HepG2 (cell line): ENCODE measurements around the gene CCDC50. TPM values are rescaled to one million over a fixed set of nuclear protein-coding genes. Genes with fewer than 3 reads are reported as not detected.

Source experiments
- ATAC-seq: fragments of 200-7000 bp; cut with Tn5 transposase; 3 replicates; pipeline ENCODE4 v1.9.1; 2020; ENCODE audit warnings: mild to moderate bottlenecking, moderate library complexity
- BruUV-seq: library from RNA; stranded (reverse); fragments of 400-500 nt; replicated peaks from 2 replicates; lab custom pipeline; 2021; lab: Mats Ljungman, UMichigan
- CTCF ChIA-PET: fragments of 300-600 bp; formaldehyde crosslinking; extraction: SDS; loops from one replicate; lab custom pipeline; 2021; ENCODE audit warnings: low total read pairs, inconsistent platforms, low intra/inter-chr PET ratio; lab: Yijun Ruan, JAX
- POLR2A ChIA-PET: fragments of 350-600 bp; sonication (Branson Sonifier 250); formaldehyde crosslinking; loops from one replicate; lab custom pipeline; 2020; ENCODE audit warnings: antibody characterized with exemption, inconsistent platforms; lab: Yijun Ruan, JAX
- DNase-seq: peaks from one replicate; pipeline ENCODE4 v3.0.0-alpha.2; 2015; ENCODE audit warnings: low spot score
- FAIRE-seq: peaks from 3 replicates; lab custom pipeline; 2011; peaks lifted over from hg19 to GRCh38; lab: Jason Lieb, UNC
- H2AFZ ChIP-seq: one replicate; pipeline ENCODE4 v1.6.1; 2011; ENCODE audit warnings: low read length, inconsistent platforms
- H3K27ac ChIP-seq: fragments of 300-600 bp; 3 replicates; pipeline ENCODE4 v1.8.0; 2011; ENCODE audit warnings: mixed run types, mild to moderate bottlenecking, mixed read lengths, low read length, inconsistent platforms; ENCODE audit not compliant: insufficient read depth; ENCODE audit errors: extremely low read length
- H3K27me3 ChIP-seq, 2 experiments: fragments of 200-600 bp in 1 of 2; 2 replicates in 1 of 2; 3 replicates in 1 of 2; pipeline versions ENCODE4 v1.6.0 to v1.8.0; 2011; ENCODE audit warnings: low read length in 2 of 2, mild to moderate bottlenecking in 2 of 2, moderate library complexity in 2 of 2, inconsistent platforms in 1 of 2; ENCODE audit not compliant: insufficient read depth in 2 of 2, control insufficient read depth in 1 of 2
- H3K36me3 ChIP-seq, 2 experiments: fragments of 200-600 bp in 1 of 2; replicated peaks in 1 of 2; 2 replicates in 1 of 2; 3 replicates in 1 of 2; pipeline versions ENCODE4 v1.5.1 to v1.8.0; 2011; ENCODE audit warnings: low read length in 2 of 2, inconsistent platforms in 1 of 2; ENCODE audit not compliant: insufficient read depth in 2 of 2, control insufficient read depth in 1 of 2
- H3K4me1 ChIP-seq: 2 replicates; pipeline ENCODE4 v1.5.1; 2012; ENCODE audit warnings: low read length, inconsistent platforms; ENCODE audit not compliant: insufficient read depth
- H3K4me2 ChIP-seq: 2 replicates; pipeline ENCODE4 v1.6.0; 2011; ENCODE audit warnings: low read depth, low read length, inconsistent platforms
- H3K4me3 ChIP-seq, 3 experiments: fragments of 200-600 bp in 1 of 3; sonication (generic), shearing (Covaris generic) in 1 of 3; replicated peaks in 1 of 3; 2 replicates each; pipeline ENCODE4 v1.5.1; 2011 to 2016; ENCODE audit warnings: low read length in 3 of 3, inconsistent platforms in 2 of 3, low read depth in 2 of 3, mild to moderate bottlenecking in 2 of 3, control low read depth in 1 of 3, mixed read lengths in 1 of 3; ENCODE audit not compliant: insufficient read depth in 1 of 3
- H3K79me2 ChIP-seq: one replicate; pipeline ENCODE4 v1.6.1; 2011; ENCODE audit warnings: low read length, inconsistent platforms; ENCODE audit not compliant: insufficient read depth
- H3K9ac ChIP-seq: 2 replicates; pipeline ENCODE4 v1.6.0; 2011; ENCODE audit warnings: mild to moderate bottlenecking, low read depth, low read length, inconsistent platforms; ENCODE audit not compliant: insufficient read depth
- H3K9me3 ChIP-seq: 2 replicates; pipeline ENCODE4 v1.5.1; 2012; ENCODE audit warnings: mild to moderate bottlenecking, low read length
- H4K20me1 ChIP-seq: 2 replicates; pipeline ENCODE4 v1.6.0; 2011; ENCODE audit warnings: inconsistent platforms, mild to moderate bottlenecking, low read length, moderate library complexity; ENCODE audit not compliant: insufficient read depth
- EP300 ChIP-seq, 3 experiments: sonication (generic) in 1 of 3; formaldehyde crosslinking in 1 of 3; IDR thresholded peaks; 2 replicates each; pipeline versions ENCODE4 v1.5.1 to v1.6.1; 2011 to 2020; ENCODE audit warnings: low read depth in 2 of 3, low read length in 2 of 3, borderline replicate concordance in 1 of 3, improper control_type of control experiment in 1 of 3, mild to moderate bottlenecking in 1 of 3, missing genetic modification reagents in 1 of 3, moderate library complexity in 1 of 3
- FOXK1 ChIP-seq: sonication (generic); formaldehyde crosslinking; IDR thresholded peaks from 2 replicates; pipeline ENCODE4 v1.4.0; 2020; ENCODE audit warnings: low read depth, missing genetic modification reagents, borderline replicate concordance
- HMG20A ChIP-seq: IDR thresholded peaks from 2 replicates; pipeline ENCODE4 v1.6.1; 2016; ENCODE audit warnings: borderline replicate concordance
- MIER3 ChIP-seq: IDR thresholded peaks from 2 replicates; pipeline ENCODE4 v1.6.1; 2016; ENCODE audit warnings: missing compliant biosample characterization, borderline replicate concordance
- NFE2L2 ChIP-seq: fragments of 150-350 bp; IDR thresholded peaks from 2 replicates; pipeline ENCODE4 v1.6.1; 2014; ENCODE audit warnings: low read length
- NPAS2 ChIP-seq: sonication (generic); formaldehyde crosslinking; IDR thresholded peaks from 2 replicates; pipeline ENCODE4 v1.8.0; 2022; ENCODE audit warnings: mild to moderate bottlenecking, missing genetic modification reagents, borderline replicate concordance
- NRL ChIP-seq: sonication (generic); formaldehyde crosslinking; IDR thresholded peaks from 2 replicates; pipeline ENCODE4 v1.5.0; 2020; ENCODE audit warnings: missing genetic modification reagents, mild to moderate bottlenecking, moderate library complexity, borderline replicate concordance
- REXO4 ChIP-seq: sonication (generic); formaldehyde crosslinking; IDR thresholded peaks from 2 replicates; pipeline ENCODE4 v1.8.0; 2022; ENCODE audit warnings: missing genetic modification reagents, mild to moderate bottlenecking, borderline replicate concordance
- SALL2 ChIP-seq: sonication (generic); formaldehyde crosslinking; IDR thresholded peaks from 2 replicates; pipeline ENCODE4 v1.8.1; 2023; ENCODE audit warnings: mild to moderate bottlenecking, missing genetic modification reagents, inconsistent platforms
- SNRNP70 ChIP-seq: fragments of 200-400 bp; formaldehyde crosslinking; IDR thresholded peaks from 2 replicates; pipeline ENCODE4 v1.6.1; 2017; ENCODE audit warnings: mild to moderate bottlenecking, low read depth, low read length, moderate library complexity
- ZBTB38 ChIP-seq: sonication (generic); formaldehyde crosslinking; IDR thresholded peaks from 2 replicates; pipeline ENCODE4 v1.5.1; 2020; ENCODE audit warnings: mild to moderate bottlenecking, missing genetic modification reagents
- ZNF337 ChIP-seq: sonication (generic); formaldehyde crosslinking; IDR thresholded peaks from 2 replicates; pipeline ENCODE4 v1.5.1; 2020; ENCODE audit warnings: missing genetic modification reagents, low read depth, mild to moderate bottlenecking, borderline replicate concordance
- ZNF496 ChIP-seq: sonication (generic); formaldehyde crosslinking; IDR thresholded peaks from 2 replicates; pipeline ENCODE4 v1.8.1; 2023; ENCODE audit warnings: mild to moderate bottlenecking, moderate library complexity, missing genetic modification reagents; ENCODE audit not compliant: insufficient replicate concordance
- ZNF570 ChIP-seq: sonication (generic); formaldehyde crosslinking; IDR thresholded peaks from 2 replicates; pipeline ENCODE4 v1.4.0; 2020; ENCODE audit warnings: mild to moderate bottlenecking, missing genetic modification reagents, borderline replicate concordance
- WGBS: methylation state at CpG from one replicate; pipeline ENCODE4 v1.1.6; 2017; ENCODE audit warnings: low lambda C conversion rate; 5-methylcytosine and 5-hydroxymethylcytosine counted together
- in situ Hi-C: cut with HindIII; loops from 2 replicates; pipeline ENCODE4 v1.10.0; 2017; ENCODE audit warnings: low pct_unique_long_range_greater_than_20kb; ENCODE audit not compliant: extremely low pct_ligation_motif_present
- intact Hi-C: fragments of 100-400 bp; cut with micrococcal nuclease; formaldehyde crosslinking; loops from one replicate; pipeline ENCODE4 v1.10.0; 2022; ENCODE audit not compliant: unreplicated experiment
- polyA plus RNA-seq, 8 experiments: library from polyadenylated mRNA; depleted of rRNA in 3 of 8; stranded (reverse) in 7 of 8; unstranded in 1 of 8; fragments of >200 nt; fragmentation: Illumina TruSeq in 4 of 8; extraction: Trizol in 4 of 8; gene quantifications; 2 replicates each; pipeline versions ENCODE4 v1.2.1 to v1.2.3, GENCODE V29; 2011 to 2016; ENCODE audit warnings: low read depth in 4 of 8, missing spikeins in 1 of 8, mixed read lengths in 1 of 8; ENCODE audit not compliant: insufficient read depth in 1 of 8
- total RNA-seq, 5 experiments: library from RNA; depleted of rRNA; stranded (reverse); fragments of >200 nt; fragmentation: Illumina TruSeq; extraction: Trizol; gene quantifications; 2 replicates each; pipeline ENCODE4 v1.2.3, GENCODE V29; 2016; ENCODE audit warnings: low read depth in 1 of 5
- TF ChIP-seq, protein P1 (sequence below): IDR thresholded peaks from 2 replicates; pipeline ENCODE4 v1.6.1; 2016
- TF ChIP-seq, protein P2 (sequence below): IDR thresholded peaks from 2 replicates; pipeline ENCODE4 v1.6.1; 2016
- TF ChIP-seq, protein P3 (sequence below): sonication (generic); formaldehyde crosslinking; IDR thresholded peaks from 2 replicates; pipeline ENCODE4 v1.4.0; 2020; ENCODE audit warnings: mild to moderate bottlenecking, missing genetic modification reagents
- TF ChIP-seq, protein P4 (sequence below): sonication (generic); formaldehyde crosslinking; IDR thresholded peaks from 2 replicates; pipeline ENCODE4 v1.5.1; 2020; ENCODE audit warnings: missing genetic modification reagents, mild to moderate bottlenecking, borderline replicate concordance
- TF ChIP-seq, protein P5 (sequence below): sonication (generic); formaldehyde crosslinking; IDR thresholded peaks from 2 replicates; pipeline ENCODE4 v1.8.0; 2022; ENCODE audit warnings: mild to moderate bottlenecking, missing genetic modification reagents, moderate library complexity

CCDC50 gene
- total and polyA plus RNA-seq, 2 of the 13 experiments (the other 11 are each of a cell fraction or from before 2014, with no cell fraction given), result 47.6 to 66.4 TPM

DNA sequence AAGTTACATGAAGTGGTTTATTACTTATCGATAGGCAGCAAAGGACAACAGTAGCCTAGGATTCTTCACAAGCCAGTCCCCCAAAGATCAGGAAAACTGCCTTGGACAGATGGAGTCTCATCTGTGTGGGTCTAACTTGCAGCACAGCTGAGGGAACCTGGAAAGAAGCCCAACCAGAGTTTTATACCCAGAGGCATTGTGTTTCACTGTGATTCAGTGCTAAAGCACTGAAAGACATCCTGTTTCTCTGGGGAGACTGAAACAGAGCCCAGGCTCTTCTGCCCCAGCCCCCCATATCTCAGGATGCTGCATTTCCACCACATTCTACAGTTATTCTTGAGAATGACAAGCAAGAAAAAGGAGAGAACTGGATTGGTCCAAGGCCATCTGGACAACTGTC is 83.6 kb downstream of the CCDC50 start:
- H3K4me3 ChIP-seq, result no peak overlapping the region
- H3K4me1 ChIP-seq, result no peaks in the 10 kb centered on the region
- FAIRE-seq (no peak), ATAC-seq (no peak), DNase-seq (no peak)
- no peaks in the 10 kb centered on the region for H3K36me3 ChIP-seq
- no TSS peak for BruUV-seq
- in situ Hi-C loops (loop anchor here (10.0 kb wide), 2 partner anchors 392 to 1032 kb away; no protein-coding TSS in a partner anchor), intact Hi-C loops (no loop called here)
- H3K79me2 ChIP-seq, result no peaks in the 10 kb centered on the region
- no peak overlapping the region for H3K9ac ChIP-seq
- ChIA-PET POLR2A (no interaction called here), CTCF (no interaction called here)
- no peaks in the 10 kb centered on the region for H3K27me3 ChIP-seq
- H3K9me3 ChIP-seq, result peaks cover 10% of the 10 kb centered on the region; the same call in 1 of the 2 replicates
- no peak overlapping the region for H3K4me2 ChIP-seq
- 100% methylated on average over 1 of the region's 1 CpG for WGBS
- no peaks in the 10 kb centered on the region for H4K20me1 ChIP-seq
- no peak overlapping the region for H2AFZ ChIP-seq
- H3K27ac ChIP-seq, result no peak overlapping the region
- no peak for TF ChIP-seq FOXK1 (CRISPR knock-in tag)
- TF ChIP-seq, protein P1, sequence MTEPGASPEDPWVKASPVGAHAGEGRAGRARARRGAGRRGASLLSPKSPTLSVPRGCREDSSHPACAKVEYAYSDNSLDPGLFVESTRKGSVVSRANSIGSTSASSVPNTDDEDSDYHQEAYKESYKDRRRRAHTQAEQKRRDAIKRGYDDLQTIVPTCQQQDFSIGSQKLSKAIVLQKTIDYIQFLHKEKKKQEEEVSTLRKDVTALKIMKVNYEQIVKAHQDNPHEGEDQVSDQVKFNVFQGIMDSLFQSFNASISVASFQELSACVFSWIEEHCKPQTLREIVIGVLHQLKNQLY, result no peak
- no peak for TF ChIP-seq REXO4
- no peak for TF ChIP-seq ZNF570 (CRISPR knock-in tag)
- no peak for TF ChIP-seq SALL2 (CRISPR knock-in tag)
- TF ChIP-seq ZNF496 (CRISPR knock-in tag), result no peak
- no peak for TF ChIP-seq NPAS2 (CRISPR knock-in tag)
- TF ChIP-seq, protein P2, sequence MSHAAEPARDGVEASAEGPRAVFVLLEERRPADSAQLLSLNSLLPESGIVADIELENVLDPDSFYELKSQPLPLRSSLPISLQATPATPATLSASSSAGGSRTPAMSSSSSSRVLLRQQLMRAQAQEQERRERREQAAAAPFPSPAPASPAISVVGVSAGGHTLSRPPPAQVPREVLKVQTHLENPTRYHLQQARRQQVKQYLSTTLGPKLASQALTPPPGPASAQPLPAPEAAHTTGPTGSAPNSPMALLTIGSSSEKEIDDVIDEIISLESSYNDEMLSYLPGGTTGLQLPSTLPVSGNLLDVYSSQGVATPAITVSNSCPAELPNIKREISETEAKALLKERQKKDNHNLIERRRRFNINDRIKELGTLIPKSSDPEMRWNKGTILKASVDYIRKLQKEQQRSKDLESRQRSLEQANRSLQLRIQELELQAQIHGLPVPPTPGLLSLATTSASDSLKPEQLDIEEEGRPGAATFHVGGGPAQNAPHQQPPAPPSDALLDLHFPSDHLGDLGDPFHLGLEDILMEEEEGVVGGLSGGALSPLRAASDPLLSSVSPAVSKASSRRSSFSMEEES (CRISPR knock-in tag), result no peak
- TF ChIP-seq MIER3, result no peak
- TF ChIP-seq, protein P3, sequence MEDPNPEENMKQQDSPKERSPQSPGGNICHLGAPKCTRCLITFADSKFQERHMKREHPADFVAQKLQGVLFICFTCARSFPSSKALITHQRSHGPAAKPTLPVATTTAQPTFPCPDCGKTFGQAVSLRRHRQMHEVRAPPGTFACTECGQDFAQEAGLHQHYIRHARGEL, result no peak
- no peak for TF ChIP-seq NFE2L2
- no peak for TF ChIP-seq HMG20A (CRISPR knock-in tag)
- TF ChIP-seq EP300 (IDR thresholded peaks at IDR 0.05; ENCODE audit: low read depth in 2 of 2, low read length in 2 of 2), result no peak
- TF ChIP-seq EP300 (CRISPR knock-in tag; IDR thresholded peaks at IDR 0.05; ENCODE audit: borderline replicate concordance), result no peak
- no peak for TF ChIP-seq ZNF337
- TF ChIP-seq, protein P4, sequence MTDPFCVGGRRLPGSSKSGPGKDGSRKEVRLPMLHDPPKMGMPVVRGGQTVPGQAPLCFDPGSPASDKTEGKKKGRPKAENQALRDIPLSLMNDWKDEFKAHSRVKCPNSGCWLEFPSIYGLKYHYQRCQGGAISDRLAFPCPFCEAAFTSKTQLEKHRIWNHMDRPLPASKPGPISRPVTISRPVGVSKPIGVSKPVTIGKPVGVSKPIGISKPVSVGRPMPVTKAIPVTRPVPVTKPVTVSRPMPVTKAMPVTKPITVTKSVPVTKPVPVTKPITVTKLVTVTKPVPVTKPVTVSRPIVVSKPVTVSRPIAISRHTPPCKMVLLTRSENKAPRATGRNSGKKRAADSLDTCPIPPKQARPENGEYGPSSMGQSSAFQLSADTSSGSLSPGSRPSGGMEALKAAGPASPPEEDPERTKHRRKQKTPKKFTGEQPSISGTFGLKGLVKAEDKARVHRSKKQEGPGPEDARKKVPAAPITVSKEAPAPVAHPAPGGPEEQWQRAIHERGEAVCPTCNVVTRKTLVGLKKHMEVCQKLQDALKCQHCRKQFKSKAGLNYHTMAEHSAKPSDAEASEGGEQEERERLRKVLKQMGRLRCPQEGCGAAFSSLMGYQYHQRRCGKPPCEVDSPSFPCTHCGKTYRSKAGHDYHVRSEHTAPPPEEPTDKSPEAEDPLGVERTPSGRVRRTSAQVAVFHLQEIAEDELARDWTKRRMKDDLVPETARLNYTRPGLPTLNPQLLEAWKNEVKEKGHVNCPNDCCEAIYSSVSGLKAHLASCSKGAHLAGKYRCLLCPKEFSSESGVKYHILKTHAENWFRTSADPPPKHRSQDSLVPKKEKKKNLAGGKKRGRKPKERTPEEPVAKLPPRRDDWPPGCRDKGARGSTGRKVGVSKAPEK (CRISPR knock-in tag), result no peak
- TF ChIP-seq, protein P5, sequence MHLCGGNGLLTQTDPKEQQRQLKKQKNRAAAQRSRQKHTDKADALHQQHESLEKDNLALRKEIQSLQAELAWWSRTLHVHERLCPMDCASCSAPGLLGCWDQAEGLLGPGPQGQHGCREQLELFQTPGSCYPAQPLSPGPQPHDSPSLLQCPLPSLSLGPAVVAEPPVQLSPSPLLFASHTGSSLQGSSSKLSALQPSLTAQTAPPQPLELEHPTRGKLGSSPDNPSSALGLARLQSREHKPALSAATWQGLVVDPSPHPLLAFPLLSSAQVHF (CRISPR knock-in tag), result no peak
- no peak for TF ChIP-seq SNRNP70
- no peak for TF ChIP-seq NRL (CRISPR knock-in tag)
- no peak for TF ChIP-seq ZBTB38 (CRISPR knock-in tag)
